ENCODE results near the gene ERAP2.
"Not testable (repeated sequence)": the region's sequence is repeated elsewhere in the genome, so short reads cannot be mapped to it uniquely, and the experiment has no call there.

ERAP2 gene

DNA sequence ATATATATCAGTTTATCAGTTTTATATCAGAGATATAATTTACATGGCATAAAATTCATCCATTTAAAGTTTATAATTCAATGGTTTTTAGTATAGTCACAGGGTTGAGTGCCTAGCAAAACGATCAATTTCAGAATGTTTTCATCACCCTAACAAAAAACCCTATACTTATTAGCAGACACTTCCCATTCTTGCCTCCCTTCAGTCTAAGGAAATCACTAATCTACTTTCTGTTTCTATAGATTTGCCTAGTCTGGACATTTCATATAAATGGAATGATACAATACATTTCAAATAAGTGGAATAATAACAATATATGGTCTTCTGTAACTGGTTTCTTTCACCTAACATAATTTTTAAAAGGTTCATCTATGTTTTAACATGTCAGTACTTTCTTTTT is 50.0 kb downstream of the ERAP2 start:
- ATAC-seq (no peak), DNase-seq (no peak)
- Mint-ChIP-seq H3K4me1 (peaks cover 54% of the 10 kb centered on the region), H3K4me3 (no peak overlapping the region), H3K9me3 (no peaks in the 10 kb centered on the region), H3K27me3 (no peaks in the 10 kb centered on the region), H3K36me3 (ENCODE audit: low read depth) (peaks cover 7% of the 10 kb centered on the region), H3K27ac (no peak overlapping the region)

DNA sequence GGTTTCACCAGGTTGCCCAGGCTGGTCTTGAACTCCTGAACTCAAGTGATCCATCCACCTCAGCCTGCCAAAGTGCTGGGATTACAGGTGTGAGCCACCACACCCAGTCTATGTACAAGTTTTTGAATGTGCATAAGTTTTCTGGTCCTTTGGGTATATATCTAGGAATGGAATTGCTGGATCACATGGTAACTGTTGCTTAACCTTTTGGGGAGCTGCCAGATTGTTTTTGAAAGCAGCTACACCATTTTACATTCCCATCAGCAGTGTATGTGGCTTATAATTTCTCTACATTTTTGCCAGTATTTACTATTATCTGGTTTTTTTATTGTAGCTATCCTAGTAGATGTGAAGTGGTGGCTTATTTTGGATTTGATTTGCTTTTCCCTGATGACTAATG is 50.7 kb downstream of the ERAP2 start:
- peaks cover 7% of the 10 kb centered on the region for H3K36me3 Mint-ChIP-seq (ENCODE audit: low read depth)
- ATAC-seq (no peak), DNase-seq (no peak)
- H3K9me3 Mint-ChIP-seq = no peaks in the 10 kb centered on the region
- H3K27ac Mint-ChIP-seq = no peak overlapping the region
- no peaks in the 10 kb centered on the region for H3K27me3 Mint-ChIP-seq
- H3K4me1 Mint-ChIP-seq = peaks cover 56% of the 10 kb centered on the region
- no peak overlapping the region for H3K4me3 Mint-ChIP-seq

DNA sequence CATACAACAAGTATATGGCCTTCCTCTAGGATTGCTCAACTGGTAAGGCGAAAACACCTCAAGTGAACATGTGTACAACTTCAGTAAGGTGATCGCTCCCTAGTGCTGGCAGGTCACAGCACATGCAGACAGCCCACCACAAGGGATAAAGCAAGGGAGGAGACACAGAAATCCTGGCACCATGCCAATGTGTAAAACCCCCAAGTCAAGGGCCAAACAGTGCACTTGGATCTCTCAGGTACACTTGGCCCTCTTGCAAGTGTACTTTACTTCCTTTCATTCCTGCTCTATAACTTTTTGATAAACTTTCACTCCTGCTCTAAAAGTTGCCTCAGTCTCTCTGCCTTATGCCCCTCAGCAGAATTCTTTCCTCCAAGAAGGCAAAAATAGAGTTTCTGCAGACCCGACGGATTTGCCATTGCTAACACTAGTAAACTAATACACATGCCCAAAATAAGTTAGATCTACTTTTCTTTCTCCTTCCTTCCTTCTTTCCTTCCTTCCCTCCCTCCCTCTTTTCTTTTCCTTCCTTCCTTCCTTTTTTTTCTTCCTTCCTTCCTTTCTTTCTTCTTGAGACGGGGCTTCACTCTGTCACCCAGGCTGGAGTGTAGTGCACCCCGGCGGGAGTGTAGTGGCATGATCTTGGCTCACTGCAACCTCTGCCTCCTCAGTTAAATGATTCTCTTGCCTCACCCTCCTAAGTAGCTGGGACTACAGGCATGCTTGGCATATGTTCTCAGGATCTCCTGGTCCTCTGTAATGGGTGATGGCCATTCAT is 52.8 kb downstream of the ERAP2 start:
- DNase-seq (no peak), ATAC-seq (no peak)
- H3K36me3 Mint-ChIP-seq (ENCODE audit: low read depth) = peaks cover 4% of the 10 kb centered on the region
- peaks cover 67% of the 10 kb centered on the region for H3K4me1 Mint-ChIP-seq
- H3K9me3 Mint-ChIP-seq = no peaks in the 10 kb centered on the region
- no peak overlapping the region for H3K4me3 Mint-ChIP-seq
- H3K27ac Mint-ChIP-seq = no peak overlapping the region
- no peaks in the 10 kb centered on the region for H3K27me3 Mint-ChIP-seq

DNA sequence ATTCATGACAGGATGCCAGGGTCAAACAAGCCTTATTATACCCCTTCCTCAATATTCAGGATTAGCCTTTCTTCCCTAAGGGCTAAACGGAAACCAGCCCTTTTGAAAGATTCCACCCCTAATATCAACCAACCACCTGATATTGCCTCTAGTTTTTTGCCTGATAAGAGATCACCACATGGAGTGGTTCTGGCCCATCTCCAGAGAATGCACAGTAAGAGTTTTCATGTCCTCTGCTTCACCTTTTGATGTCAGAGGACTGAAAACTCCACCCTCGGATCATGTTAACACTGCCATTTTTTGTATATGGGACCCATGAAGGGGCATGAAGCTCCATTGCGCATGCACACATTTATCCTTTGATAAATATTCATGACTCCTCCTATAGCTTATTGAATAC is 53.8 kb downstream of the ERAP2 start:
- Mint-ChIP-seq H3K27me3 (no peaks in the 10 kb centered on the region), H3K9me3 (no peaks in the 10 kb centered on the region), H3K4me3 (no peak overlapping the region), H3K4me1 (peaks cover 64% of the 10 kb centered on the region), H3K36me3 (ENCODE audit: low read depth) (peaks cover 4% of the 10 kb centered on the region), H3K27ac (no peak overlapping the region)
- DNase-seq (no peak), ATAC-seq (no peak)

DNA sequence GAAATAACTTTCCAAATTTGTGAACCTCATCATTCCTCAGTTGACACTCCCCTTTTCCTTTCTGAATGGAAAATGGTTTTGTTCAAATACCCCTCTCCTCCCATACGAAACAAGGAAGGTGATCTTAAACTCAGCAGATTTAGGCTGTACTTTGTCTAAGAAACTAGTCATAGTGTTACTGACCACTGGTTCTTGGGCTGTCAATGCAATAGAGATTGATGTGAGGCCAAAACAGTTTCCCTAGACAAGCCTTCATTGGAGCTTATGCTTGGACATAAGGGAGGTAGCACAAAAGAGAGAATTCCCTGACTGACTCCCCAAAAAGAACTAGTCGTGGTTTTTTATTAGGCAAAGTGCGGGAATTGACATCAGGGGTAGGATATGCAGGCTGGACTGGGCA is 54.3 kb downstream of the ERAP2 start:
- Mint-ChIP-seq H3K4me3 (no peak overlapping the region), H3K27ac (no peak overlapping the region), H3K36me3 (ENCODE audit: low read depth) (peaks cover 4% of the 10 kb centered on the region), H3K9me3 (no peaks in the 10 kb centered on the region), H3K27me3 (peaks cover 2% of the 10 kb centered on the region), H3K4me1 (peaks cover 59% of the 10 kb centered on the region)
- ATAC-seq (no peak), DNase-seq (no peak)

DNA sequence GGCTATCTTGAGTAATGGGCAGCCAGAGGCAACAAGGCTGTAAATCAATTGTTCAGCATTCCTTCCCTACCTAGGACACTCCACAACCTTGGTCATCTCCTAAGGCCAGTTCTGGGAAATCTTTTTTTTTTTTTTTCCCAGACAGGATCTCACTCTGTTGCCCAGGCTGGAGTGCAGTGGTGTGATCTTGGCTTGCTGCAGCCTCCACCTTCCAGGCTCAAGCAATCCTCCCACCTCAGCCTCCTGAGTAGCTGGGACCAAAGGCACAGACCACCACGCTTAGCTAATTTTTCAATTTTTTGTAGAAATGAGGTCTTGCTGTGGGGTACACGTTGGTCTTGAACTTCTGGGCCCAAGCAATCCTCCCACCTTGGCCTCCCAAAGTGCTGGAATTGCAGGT is 54.7 kb downstream of the ERAP2 start:
- not testable (repeated sequence) for H3K9me3 Mint-ChIP-seq; H3K27ac Mint-ChIP-seq; H3K36me3 Mint-ChIP-seq (ENCODE audit: low read depth); H3K27me3 Mint-ChIP-seq; DNase-seq; ATAC-seq; H3K4me3 Mint-ChIP-seq
- peaks cover 57% of the 10 kb centered on the region for H3K4me1 Mint-ChIP-seq

DNA sequence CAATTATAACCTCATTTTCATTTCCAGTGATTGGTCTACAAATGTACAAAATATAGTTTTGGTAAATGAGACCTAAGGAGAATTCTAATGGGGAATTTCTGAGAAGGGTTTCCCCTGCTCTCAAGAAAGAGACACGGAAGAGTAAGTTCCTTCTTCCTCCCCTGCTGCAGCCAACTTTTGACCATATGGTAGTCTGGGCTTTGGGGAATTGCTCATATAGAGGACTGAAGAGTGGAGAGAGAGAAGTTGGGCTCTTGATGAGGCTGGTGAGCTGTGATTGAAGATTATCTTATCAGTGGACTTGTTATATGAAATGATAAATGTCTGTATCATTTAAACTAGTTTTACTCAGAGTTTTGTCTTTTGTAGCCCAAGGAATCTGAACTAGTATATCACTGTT is 55.3 kb downstream of the ERAP2 start:
- Mint-ChIP-seq H3K27me3 (peaks cover 2% of the 10 kb centered on the region), H3K27ac (peak overlapping the region; percentile 21), H3K4me3 (peak overlapping the region; percentile 6), H3K4me1 (peaks cover 54% of the 10 kb centered on the region), H3K36me3 (ENCODE audit: low read depth) (peaks cover 4% of the 10 kb centered on the region), H3K9me3 (no peaks in the 10 kb centered on the region)
- DNase-seq (no peak), ATAC-seq (no peak)

DNA sequence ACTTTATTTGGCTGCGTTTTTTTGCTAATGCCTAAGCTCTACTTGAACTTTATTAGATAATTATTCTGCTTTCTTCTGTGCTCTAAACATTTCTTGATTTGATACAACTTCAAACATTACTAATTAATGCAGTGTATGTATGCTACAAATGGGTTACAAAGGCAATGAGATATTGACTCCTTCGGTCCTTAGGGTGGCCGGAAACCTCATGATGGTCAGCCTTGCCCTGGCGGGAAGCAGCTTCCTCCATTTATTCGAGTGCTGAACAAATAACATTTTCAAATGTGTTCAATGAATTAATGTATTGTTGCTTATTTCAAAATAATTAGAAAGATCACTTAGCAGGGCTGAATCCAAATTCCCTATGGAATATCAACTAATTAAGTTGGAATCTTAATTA is 55.7 kb downstream of the ERAP2 start:
- DNase-seq (no peak), ATAC-seq (no peak)
- peaks cover 2% of the 10 kb centered on the region for H3K27me3 Mint-ChIP-seq
- peaks cover 58% of the 10 kb centered on the region for H3K4me1 Mint-ChIP-seq
- H3K36me3 Mint-ChIP-seq (ENCODE audit: low read depth) = peaks cover 3% of the 10 kb centered on the region
- H3K4me3 Mint-ChIP-seq = peak overlapping the region; percentile 85
- no peak overlapping the region for H3K27ac Mint-ChIP-seq
- no peaks in the 10 kb centered on the region for H3K9me3 Mint-ChIP-seq

DNA sequence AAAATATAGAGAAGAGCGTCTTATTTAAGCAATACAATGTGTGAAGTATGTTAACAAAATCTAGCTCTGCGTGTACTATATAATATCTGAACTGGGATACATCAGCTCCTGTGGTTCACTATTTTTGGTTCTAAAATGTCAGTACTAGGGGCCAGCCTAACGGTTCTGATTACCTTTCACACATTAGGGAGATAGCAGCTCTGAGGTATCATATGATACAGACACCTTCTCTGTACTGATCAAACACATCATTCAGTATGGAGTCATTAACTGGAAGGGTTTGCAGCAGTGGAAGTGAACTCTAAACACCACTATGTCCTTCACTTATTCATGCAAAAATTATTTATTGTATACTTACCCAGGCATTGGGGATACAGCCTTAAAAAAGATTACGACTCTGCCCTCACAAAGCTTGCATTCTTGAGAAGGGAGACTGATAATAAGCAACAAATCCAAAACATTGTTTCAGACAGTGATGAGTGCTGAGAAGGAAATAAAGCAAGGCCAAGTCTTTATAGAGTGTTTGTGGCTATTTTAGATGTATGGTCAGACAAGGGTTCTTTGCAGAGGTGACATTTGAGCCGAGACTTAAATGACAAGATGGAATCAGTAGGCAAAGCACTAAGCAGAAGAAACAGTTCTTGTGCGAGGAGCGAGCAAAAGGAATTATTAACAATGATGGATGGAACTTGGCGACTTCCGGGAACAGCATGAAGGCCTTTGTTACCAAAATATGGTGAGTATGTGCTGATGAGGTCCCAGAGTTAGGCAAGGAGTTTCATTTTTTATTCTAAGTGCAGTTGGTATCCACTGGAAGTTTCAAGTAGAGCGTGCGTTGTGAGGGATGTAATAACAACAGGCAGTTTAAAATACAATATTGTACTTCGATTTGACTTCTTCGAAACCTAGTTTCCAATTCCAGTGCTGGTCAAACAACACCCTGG is 57.7 kb downstream of the ERAP2 start:
- Mint-ChIP-seq H3K4me3 (peak overlapping the region; percentile 85), H3K9me3 (no peaks in the 10 kb centered on the region), H3K27ac (peak overlapping the region; percentile 93), H3K27me3 (peaks cover 2% of the 10 kb centered on the region), H3K36me3 (ENCODE audit: low read depth) (peaks cover 6% of the 10 kb centered on the region), H3K4me1 (peaks cover 72% of the 10 kb centered on the region)
- no peak for DNase-seq
- ATAC-seq = no peak

DNA sequence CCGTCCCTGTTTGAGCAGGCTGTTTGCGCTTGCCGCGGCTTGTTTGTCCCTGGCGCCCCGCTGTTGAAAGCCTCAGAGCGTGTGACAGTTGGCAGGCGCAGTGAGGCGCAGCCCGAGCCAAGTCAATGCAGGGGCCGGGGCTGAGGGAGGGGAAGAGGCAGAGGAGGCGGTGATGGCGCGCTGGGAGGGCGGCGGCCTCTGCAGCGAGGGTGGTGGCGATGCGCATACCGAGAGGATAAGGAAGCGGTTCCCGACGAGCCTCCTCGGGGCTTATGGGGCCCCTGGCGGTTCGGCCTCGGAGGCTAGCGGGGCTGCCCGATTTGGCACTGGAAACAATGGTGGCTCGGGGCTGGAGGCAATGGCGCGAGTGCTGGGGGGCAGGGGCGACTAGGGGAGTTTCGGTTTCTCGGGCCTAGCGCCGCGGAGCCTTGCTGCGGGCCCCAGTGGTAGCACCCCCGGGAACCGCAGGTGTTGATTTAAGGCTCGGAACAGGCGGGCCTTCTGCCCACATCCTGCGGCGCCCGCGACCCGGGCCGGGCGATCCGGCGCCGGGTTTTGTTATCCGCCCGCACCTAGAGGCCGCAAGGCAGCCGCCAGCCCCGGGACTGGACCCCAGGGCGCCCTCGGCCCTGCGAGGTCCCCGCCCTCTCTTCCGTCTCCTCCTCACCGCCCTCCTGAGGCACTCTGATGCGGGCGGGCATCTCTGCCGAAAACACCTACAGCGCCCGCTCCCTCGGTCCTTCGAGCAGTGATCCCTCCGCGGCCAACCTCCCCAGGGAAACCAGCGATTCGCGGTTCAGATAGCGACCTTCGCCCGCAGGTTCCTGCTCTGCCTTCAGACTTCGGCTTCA is 58.6 kb downstream of the ERAP2 start:
- Mint-ChIP-seq H3K9me3 (no peaks in the 10 kb centered on the region), H3K4me1 (peaks cover 73% of the 10 kb centered on the region), H3K27me3 (peaks cover 2% of the 10 kb centered on the region), H3K27ac (peak overlapping the region; percentile 93), H3K36me3 (ENCODE audit: low read depth) (peaks cover 4% of the 10 kb centered on the region), H3K4me3 (peak overlapping the region; percentile 85)
- DNase-seq (peak; percentile 94), ATAC-seq (peak; percentile 80)

DNA sequence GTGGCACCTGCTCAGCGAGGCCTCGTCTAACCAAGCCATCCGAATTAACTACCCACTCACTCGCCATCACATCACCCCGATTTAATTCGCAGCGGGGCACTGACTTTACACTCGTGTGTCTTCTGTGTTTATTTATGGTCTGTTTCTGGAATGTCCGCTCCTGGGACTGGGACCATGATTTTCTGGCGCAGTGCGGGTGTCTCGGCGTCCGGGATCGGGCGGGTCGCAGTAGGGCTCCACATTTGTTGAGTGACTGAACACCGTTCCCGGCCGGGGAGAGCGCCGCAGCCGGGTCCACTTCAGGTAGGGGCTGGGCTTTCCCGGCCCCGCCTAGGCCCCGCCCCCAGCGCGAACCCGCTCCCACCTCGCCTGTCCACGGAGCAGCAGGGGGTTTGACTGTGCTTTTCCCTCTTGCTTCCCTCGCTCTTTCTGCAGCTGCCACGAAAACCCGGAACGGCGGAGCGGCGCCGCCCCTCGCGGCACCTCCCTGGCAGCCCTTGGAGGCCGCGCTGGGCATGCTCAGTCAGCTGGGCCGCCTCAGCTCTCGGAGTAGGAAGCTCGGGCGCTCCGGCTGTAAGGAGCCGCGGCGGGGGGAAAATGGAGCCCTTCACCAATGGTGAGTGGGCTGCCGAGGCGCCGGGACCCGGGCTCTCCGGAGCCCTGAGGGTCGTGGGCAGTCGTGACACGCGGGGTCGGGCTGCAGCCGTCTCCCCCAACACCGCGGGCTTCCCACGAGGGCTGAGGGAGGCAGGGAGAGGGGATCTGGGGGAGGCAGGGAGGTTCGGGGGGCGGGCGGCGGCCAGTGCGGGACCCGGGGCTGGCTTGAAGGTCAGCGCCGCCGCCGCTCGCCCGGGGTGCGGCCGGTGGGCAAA is 59.5 kb downstream of the ERAP2 start, which contains the start of gene LNPEP:
Gene LNPEP (plus strand): TSS at position 522 of the 872 bp plus-strand sequence. CDS start 76 bp downstream, at position 598.
- Mint-ChIP-seq H3K27me3 (peaks cover 2% of the 10 kb centered on the region), H3K36me3 (ENCODE audit: low read depth) (peaks cover 7% of the 10 kb centered on the region), H3K4me1 (peaks cover 74% of the 10 kb centered on the region), H3K4me3 (peak within 1 kb of the TSS; percentile 85), H3K27ac (peak within 1 kb of the TSS; percentile 93), H3K9me3 (no peaks in the 10 kb centered on the region)
- peak; percentile 95 for DNase-seq
- peak; percentile 70 for ATAC-seq

DNA sequence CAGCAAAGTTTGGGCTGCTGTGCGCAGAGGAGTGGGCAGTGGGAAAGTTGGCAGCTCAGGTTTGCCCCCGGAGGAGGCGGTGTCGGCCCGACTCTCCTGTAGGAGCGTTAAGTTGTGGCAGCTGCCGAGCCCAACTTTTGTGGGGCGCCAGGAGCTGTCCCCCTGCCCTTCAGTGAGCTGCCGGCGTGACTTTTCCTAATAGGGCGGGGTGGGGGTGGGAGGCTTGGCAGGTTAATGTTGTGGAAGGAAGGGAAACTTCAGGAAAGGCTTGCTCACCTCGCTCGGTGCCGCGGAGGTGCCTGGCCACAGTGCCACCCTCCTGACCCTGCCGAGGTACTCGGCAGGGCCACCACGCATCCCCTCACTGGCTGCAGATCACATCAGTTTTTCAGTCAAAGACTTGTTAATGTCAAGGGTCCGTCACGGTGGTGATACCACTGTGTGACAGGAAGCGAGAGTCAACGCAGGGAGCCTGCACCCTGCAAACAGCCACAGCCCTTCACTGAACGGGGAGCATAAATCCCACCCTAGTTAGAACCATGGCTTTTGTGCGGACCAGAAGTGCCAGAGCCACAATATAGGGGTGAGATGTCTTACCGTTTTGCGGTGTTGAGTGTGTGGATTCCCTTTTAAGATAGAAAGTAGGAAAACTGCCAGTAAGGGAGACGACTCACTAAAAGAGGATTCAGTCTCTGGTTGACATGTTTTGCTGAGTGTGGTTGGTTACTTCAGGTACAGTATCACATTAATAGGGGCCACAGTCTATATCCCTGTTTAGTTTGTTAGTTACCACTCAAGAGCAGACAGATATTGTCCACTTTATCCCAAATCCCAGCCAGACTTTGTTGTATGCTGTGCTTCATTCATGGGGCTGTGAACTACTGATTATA is 60.4 kb downstream of the ERAP2 start:
- Mint-ChIP-seq H3K4me3 (peak overlapping the region; percentile 85), H3K4me1 (peaks cover 75% of the 10 kb centered on the region), H3K36me3 (ENCODE audit: low read depth) (peaks cover 10% of the 10 kb centered on the region), H3K27ac (peak overlapping the region; percentile 93), H3K9me3 (no peaks in the 10 kb centered on the region), H3K27me3 (peaks cover 2% of the 10 kb centered on the region)
- DNase-seq (peak; percentile 64), ATAC-seq (peak; percentile 38)

DNA sequence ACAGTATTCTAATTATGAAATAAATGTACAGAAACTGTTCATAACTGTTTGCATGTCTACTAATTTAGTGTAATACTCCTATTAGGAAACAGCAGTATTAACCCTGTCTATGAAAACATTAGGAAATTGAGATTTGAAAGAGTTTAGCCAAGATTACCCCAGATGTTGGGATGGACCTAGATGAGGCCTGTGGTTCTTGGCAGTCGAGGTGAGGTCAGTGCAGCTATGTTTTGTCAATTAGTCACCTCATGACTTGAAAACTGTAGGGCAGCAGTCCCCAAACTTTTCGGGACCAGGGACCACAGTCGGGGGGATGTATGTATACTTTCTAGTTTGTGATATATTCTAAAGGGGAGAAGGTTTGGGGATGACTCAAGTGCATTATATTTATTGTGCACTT is 64.3 kb downstream of the ERAP2 start:
- DNase-seq = no peak
- Mint-ChIP-seq H3K4me3 (no peak overlapping the region), H3K27me3 (no peaks in the 10 kb centered on the region), H3K4me1 (peaks cover 78% of the 10 kb centered on the region), H3K9me3 (no peaks in the 10 kb centered on the region), H3K36me3 (ENCODE audit: low read depth) (peaks cover 14% of the 10 kb centered on the region), H3K27ac (no peak overlapping the region)
- no peak for ATAC-seq

Data from activated naive CD8-positive, alpha-beta T cell treated with anti-CD3 and anti-CD28 coated beads, Interleukin-2, amount 50 U/mL, for 24 hours (primary cell).